Smooth muscle cell (in vitro differentiated cells): ENCODE data around the gene APC2. TPM values are rescaled to one million over a fixed set of nuclear protein-coding genes. Genes with fewer than 3 reads are reported as not detected.

Source experiments
- DNase-seq: peaks from one replicate; lab custom pipeline; 2025; ENCODE audit not compliant: unreplicated experiment; lab: John Stamatoyannopoulos, UW
- H2AFZ ChIP-seq: fragments of 200-600 bp; sonication (generic); 2 replicates; pipeline ENCODE4 v1.6.0; 2016; ENCODE audit warnings: antibody characterized with exemption, low read depth, mild to moderate bottlenecking
- H3F3A ChIP-seq: fragments of 200-600 bp; sonication (generic); 2 replicates; pipeline ENCODE4 v1.6.0; 2017; ENCODE audit warnings: antibody characterized with exemption, low read depth
- H3K27ac ChIP-seq: fragments of 200-600 bp; sonication (generic); 2 replicates; pipeline ENCODE4 v1.5.1; 2016; ENCODE audit warnings: low read depth, mild to moderate bottlenecking
- H3K27me3 ChIP-seq: fragments of 200-600 bp; sonication (generic); 2 replicates; pipeline ENCODE4 v1.6.1; 2016; ENCODE audit warnings: low read depth, mild to moderate bottlenecking
- H3K36me3 ChIP-seq: fragments of 200-600 bp; sonication (generic); 2 replicates; pipeline ENCODE4 v1.5.1; 2016; ENCODE audit warnings: low read depth
- H3K4me1 ChIP-seq: fragments of 200-600 bp; sonication (generic); 2 replicates; pipeline ENCODE4 v1.5.1; 2016; ENCODE audit warnings: low read depth
- H3K4me2 ChIP-seq: fragments of 200-600 bp; sonication (generic); 2 replicates; pipeline ENCODE4 v1.6.0; 2016; ENCODE audit warnings: mild to moderate bottlenecking
- H3K4me3 ChIP-seq: fragments of 200-600 bp; sonication (generic); 2 replicates; pipeline ENCODE4 v1.5.1; 2016; ENCODE audit warnings: mild to moderate bottlenecking
- H3K79me2 ChIP-seq: fragments of 200-600 bp; sonication (generic); 2 replicates; pipeline ENCODE4 v1.6.0; 2016; ENCODE audit warnings: low read depth, mild to moderate bottlenecking
- H3K9ac ChIP-seq: fragments of 200-600 bp; sonication (generic); 2 replicates; pipeline ENCODE4 v1.6.0; 2016; ENCODE audit warnings: low read depth
- H3K9me3 ChIP-seq: fragments of 200-600 bp; sonication (generic); replicated peaks from 2 replicates; pipeline ENCODE4 v1.5.1; 2016; ENCODE audit warnings: low read depth
- H4K20me1 ChIP-seq: fragments of 200-600 bp; sonication (generic); 2 replicates; pipeline ENCODE4 v1.6.0; 2016; ENCODE audit warnings: low read depth
- CTCF ChIP-seq: fragments of 200-600 bp; sonication (generic); IDR thresholded peaks from 2 replicates; pipeline ENCODE4 v1.5.1; 2017; ENCODE audit warnings: borderline replicate concordance, mild to moderate bottlenecking, antibody characterized with exemption; ENCODE audit not compliant: insufficient read depth, poor library complexity, severe bottlenecking
- WGBS: methylation state at CpG from one replicate; pipeline ENCODE4 v1.1.7; 2016; ENCODE audit warnings: low lambda C conversion rate; 5-methylcytosine and 5-hydroxymethylcytosine counted together
- polyA plus RNA-seq: library from polyadenylated mRNA; unstranded; fragments of >200 nt; fragmentation: Nextera tagmentation; extraction: Ambion mirVana; gene quantifications from 2 replicates; pipeline ENCODE4 v1.2.1, GENCODE V29; 2016
- total RNA-seq: library from RNA; depleted of rRNA; stranded (reverse); fragments of >200 nt; gene quantifications from 2 replicates; pipeline ENCODE4 v1.2.3, GENCODE V29; 2014

The APC2 gene
- total and polyA plus RNA-seq, 2 experiments from 2014 or later = 0.18 to 0.30 TPM

- WGBS = 97% methylated on average over 25 of the region's 25 CpGs
- Histone ChIP-seq H3K4me2 (no peak overlapping the region), H3K36me3 (no peaks in the 10 kb centered on the region), H3K79me2 (peaks cover 37% of the 10 kb centered on the region), H3K27me3 (peaks cover 16% of the 10 kb centered on the region), H3F3A (peaks cover 25% of the 10 kb centered on the region), H4K20me1 (peaks cover 76% of the 10 kb centered on the region), H3K4me3 (no peak overlapping the region), H3K27ac (no peak overlapping the region), H3K9me3 (no peaks in the 10 kb centered on the region), H3K4me1 (peaks cover 14% of the 10 kb centered on the region), H3K9ac (no peak overlapping the region), H2AFZ (no peak overlapping the region)
- no peak for DNase-seq
- TF ChIP-seq CTCF = no peak
Observed at GRCh38 chr19:1441677-1442438, 8.1 kb upstream of the APC2 start.

GRCh38 chr19:1445185-1445931 lies 4.6 kb upstream of the APC2 start:
- peak; percentile 41 for DNase-seq
- no peak overlapping the region for H2AFZ ChIP-seq
- peaks cover 8% of the 10 kb centered on the region for H3K4me1 ChIP-seq
- peaks cover 22% of the 10 kb centered on the region for H3F3A ChIP-seq
- H3K36me3 ChIP-seq = no peaks in the 10 kb centered on the region
- peaks cover 48% of the 10 kb centered on the region for H3K27me3 ChIP-seq
- H4K20me1 ChIP-seq = peaks cover 68% of the 10 kb centered on the region
- H3K9ac ChIP-seq = no peak overlapping the region
- 3% methylated on average over 49 of the region's 70 CpGs for WGBS
- peak overlapping the region; percentile 86 for H3K4me2 ChIP-seq
- TF ChIP-seq CTCF = peak; percentile 88
- no peak overlapping the region for H3K27ac ChIP-seq
- peaks cover 15% of the 10 kb centered on the region for H3K79me2 ChIP-seq
- no peaks in the 10 kb centered on the region for H3K9me3 ChIP-seq
- peak overlapping the region; percentile 52 for H3K4me3 ChIP-seq

GRCh38 chr19:1445932-1446712 lies 3.8 kb upstream of the APC2 start:
- Histone ChIP-seq H2AFZ (no peak overlapping the region), H3K9me3 (no peaks in the 10 kb centered on the region), H3K4me1 (peaks cover 8% of the 10 kb centered on the region), H3K4me2 (peak overlapping the region; percentile 86), H3F3A (peaks cover 18% of the 10 kb centered on the region), H3K27ac (no peak overlapping the region), H3K36me3 (no peaks in the 10 kb centered on the region), H3K27me3 (peaks cover 55% of the 10 kb centered on the region), H3K4me3 (peak overlapping the region; percentile 52), H3K9ac (no peak overlapping the region), H4K20me1 (peaks cover 61% of the 10 kb centered on the region), H3K79me2 (peaks cover 7% of the 10 kb centered on the region)
- TF ChIP-seq CTCF = no peak
- WGBS = 7% methylated on average over 35 of the region's 99 CpGs
- DNase-seq = no peak
